ENCODE data around the gene FIGNL1.
"Not testable (repeated sequence)": the region's sequence is repeated elsewhere in the genome, so short reads cannot be mapped to it uniquely, and the experiment has no call there.

Gene FIGNL1

DNA sequence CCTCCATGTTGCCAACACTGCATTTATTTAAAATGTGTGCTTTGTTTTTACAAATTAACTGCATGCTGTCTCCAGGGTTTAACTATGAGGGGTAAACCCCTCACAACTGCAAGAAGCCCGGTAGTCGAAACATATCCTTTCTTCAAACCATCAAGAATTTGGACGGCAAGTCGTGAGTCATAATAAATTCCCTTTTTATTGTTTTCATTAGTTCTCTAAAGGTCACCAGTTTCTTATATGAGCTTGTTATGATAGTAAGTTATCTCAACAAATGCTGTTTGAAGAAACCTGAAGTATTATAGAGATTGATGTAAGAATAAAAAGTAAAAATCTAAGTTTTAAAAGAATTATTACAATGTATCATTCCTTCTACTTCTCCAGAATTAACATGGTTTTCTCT, 12.2 kb upstream of the FIGNL1 start:
- Histone ChIP-seq H3K36me3 (replicated peaks) (no peaks in the 10 kb centered on the region), H3K27ac (no peak overlapping the region), H3K27me3 (replicated peaks) (no peaks in the 10 kb centered on the region), H3K4me3 (ENCODE audit: low read depth, low read length) (no peak overlapping the region)
- TF ChIP-seq, protein P1, sequence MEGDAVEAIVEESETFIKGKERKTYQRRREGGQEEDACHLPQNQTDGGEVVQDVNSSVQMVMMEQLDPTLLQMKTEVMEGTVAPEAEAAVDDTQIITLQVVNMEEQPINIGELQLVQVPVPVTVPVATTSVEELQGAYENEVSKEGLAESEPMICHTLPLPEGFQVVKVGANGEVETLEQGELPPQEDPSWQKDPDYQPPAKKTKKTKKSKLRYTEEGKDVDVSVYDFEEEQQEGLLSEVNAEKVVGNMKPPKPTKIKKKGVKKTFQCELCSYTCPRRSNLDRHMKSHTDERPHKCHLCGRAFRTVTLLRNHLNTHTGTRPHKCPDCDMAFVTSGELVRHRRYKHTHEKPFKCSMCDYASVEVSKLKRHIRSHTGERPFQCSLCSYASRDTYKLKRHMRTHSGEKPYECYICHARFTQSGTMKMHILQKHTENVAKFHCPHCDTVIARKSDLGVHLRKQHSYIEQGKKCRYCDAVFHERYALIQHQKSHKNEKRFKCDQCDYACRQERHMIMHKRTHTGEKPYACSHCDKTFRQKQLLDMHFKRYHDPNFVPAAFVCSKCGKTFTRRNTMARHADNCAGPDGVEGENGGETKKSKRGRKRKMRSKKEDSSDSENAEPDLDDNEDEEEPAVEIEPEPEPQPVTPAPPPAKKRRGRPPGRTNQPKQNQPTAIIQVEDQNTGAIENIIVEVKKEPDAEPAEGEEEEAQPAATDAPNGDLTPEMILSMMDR (IDR thresholded peaks at IDR 0.05; ENCODE audit: low read depth, low read length, missing control alignments): no peak
- in situ Hi-C loops (cut with HindIII; ENCODE audit: low pct_ligation_motif_present, low sequenced_read_pairs): no loop called here
- DNase-seq: no peak

- Histone ChIP-seq H3K27ac (no peak overlapping the region), H3K4me3 (ENCODE audit: low read depth, low read length) (no peak overlapping the region), H3K36me3 (replicated peaks) (no peaks in the 10 kb centered on the region), H3K27me3 (replicated peaks) (no peaks in the 10 kb centered on the region)
- TF ChIP-seq, protein P1 (IDR thresholded peaks at IDR 0.05; ENCODE audit: low read depth, low read length, missing control alignments): no peak
- in situ Hi-C loops (cut with HindIII; ENCODE audit: low pct_ligation_motif_present, low sequenced_read_pairs): no loop called here
- DNase-seq: no peak
Observed at GRCh38 chr7:50461695-50462094, 11.5 kb upstream of the FIGNL1 start.

DNA sequence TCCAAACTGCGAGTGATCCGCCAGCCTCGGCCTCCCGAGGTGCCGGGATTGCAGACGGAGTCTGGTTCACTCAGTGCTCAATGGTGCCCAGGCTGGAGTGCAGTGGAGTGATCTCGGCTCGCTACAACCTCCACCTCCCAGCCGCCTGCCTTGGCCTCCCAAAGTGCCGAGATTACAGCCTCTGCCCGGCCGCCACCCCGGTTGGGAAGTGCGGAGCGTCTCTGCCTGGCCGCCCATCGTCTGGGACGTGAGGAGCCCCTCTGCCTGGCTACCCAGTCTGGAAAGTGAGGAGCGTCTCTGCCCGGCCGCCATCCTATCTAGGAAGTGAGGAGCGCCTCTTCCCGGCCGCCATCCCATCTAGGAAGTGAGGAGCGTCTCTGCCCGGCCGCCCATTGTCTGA, 9.0 kb upstream of the FIGNL1 start:
- DNase-seq; H3K27ac ChIP-seq; H3K4me3 ChIP-seq (ENCODE audit: low read depth, low read length); H3K36me3 ChIP-seq (replicated peaks); H3K27me3 ChIP-seq (replicated peaks); in situ Hi-C loops (cut with HindIII; ENCODE audit: low pct_ligation_motif_present, low sequenced_read_pairs): not testable (repeated sequence)

GRCh38 chr7:50458651-50459050, 8.5 kb upstream of the FIGNL1 start:
- in situ Hi-C loops (cut with HindIII; ENCODE audit: low pct_ligation_motif_present, low sequenced_read_pairs); H3K27me3 ChIP-seq (replicated peaks); H3K36me3 ChIP-seq (replicated peaks): not testable (repeated sequence)

GRCh38 chr7:50456371-50457123, 6.4 kb upstream of the FIGNL1 start:
- Histone ChIP-seq H3K27me3 (replicated peaks) (peaks cover 1% of the 10 kb centered on the region), H3K27ac (no peak overlapping the region), H3K4me3 (ENCODE audit: low read depth, low read length) (no peak overlapping the region), H3K36me3 (replicated peaks) (no peaks in the 10 kb centered on the region)
- DNase-seq: no peak
- in situ Hi-C loops (cut with HindIII; ENCODE audit: low pct_ligation_motif_present, low sequenced_read_pairs): no loop called here
- TF ChIP-seq, protein P1 (IDR thresholded peaks at IDR 0.05; ENCODE audit: low read depth, low read length, missing control alignments): no peak

More at GRCh38 chr7:50458651-50459050, 8.5 kb upstream of the FIGNL1 start:
- H3K27ac ChIP-seq; H3K4me3 ChIP-seq (ENCODE audit: low read depth, low read length); DNase-seq: not testable (repeated sequence)

GRCh38 chr7:50455658-50456057, 5.5 kb upstream of the FIGNL1 start:
- in situ Hi-C loops (cut with HindIII; ENCODE audit: low pct_ligation_motif_present, low sequenced_read_pairs): no loop called here
- no peak for DNase-seq
- TF ChIP-seq, protein P1 (IDR thresholded peaks at IDR 0.05; ENCODE audit: low read depth, low read length, missing control alignments): no peak
- H3K27me3 ChIP-seq (replicated peaks): peaks cover 1% of the 10 kb centered on the region
- H3K27ac ChIP-seq: no peak overlapping the region
- H3K36me3 ChIP-seq (replicated peaks): no peaks in the 10 kb centered on the region
- H3K4me3 ChIP-seq (ENCODE audit: low read depth, low read length): no peak overlapping the region

- Histone ChIP-seq H3K4me3 (ENCODE audit: low read depth, low read length) (no peak overlapping the region), H3K27me3 (replicated peaks) (peaks cover 1% of the 10 kb centered on the region), H3K36me3 (replicated peaks) (no peaks in the 10 kb centered on the region), H3K27ac (no peak overlapping the region)
- in situ Hi-C loops (cut with HindIII; ENCODE audit: low pct_ligation_motif_present, low sequenced_read_pairs): no loop called here
- TF ChIP-seq, protein P1 (IDR thresholded peaks at IDR 0.05; ENCODE audit: low read depth, low read length, missing control alignments): no peak
- DNase-seq: no peak
Observed at GRCh38 chr7:50454968-50455367, 4.8 kb upstream of the FIGNL1 start.

All from brain microvascular endothelial cell (primary cell).